ENCODE data around the gene LZTFL1.
A peak's percentile ranks its signal among the peaks of the same experiment; 100 is the strongest.

Gene LZTFL1, protein sequence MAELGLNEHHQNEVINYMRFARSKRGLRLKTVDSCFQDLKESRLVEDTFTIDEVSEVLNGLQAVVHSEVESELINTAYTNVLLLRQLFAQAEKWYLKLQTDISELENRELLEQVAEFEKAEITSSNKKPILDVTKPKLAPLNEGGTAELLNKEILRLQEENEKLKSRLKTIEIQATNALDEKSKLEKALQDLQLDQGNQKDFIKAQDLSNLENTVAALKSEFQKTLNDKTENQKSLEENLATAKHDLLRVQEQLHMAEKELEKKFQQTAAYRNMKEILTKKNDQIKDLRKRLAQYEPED

DNA sequence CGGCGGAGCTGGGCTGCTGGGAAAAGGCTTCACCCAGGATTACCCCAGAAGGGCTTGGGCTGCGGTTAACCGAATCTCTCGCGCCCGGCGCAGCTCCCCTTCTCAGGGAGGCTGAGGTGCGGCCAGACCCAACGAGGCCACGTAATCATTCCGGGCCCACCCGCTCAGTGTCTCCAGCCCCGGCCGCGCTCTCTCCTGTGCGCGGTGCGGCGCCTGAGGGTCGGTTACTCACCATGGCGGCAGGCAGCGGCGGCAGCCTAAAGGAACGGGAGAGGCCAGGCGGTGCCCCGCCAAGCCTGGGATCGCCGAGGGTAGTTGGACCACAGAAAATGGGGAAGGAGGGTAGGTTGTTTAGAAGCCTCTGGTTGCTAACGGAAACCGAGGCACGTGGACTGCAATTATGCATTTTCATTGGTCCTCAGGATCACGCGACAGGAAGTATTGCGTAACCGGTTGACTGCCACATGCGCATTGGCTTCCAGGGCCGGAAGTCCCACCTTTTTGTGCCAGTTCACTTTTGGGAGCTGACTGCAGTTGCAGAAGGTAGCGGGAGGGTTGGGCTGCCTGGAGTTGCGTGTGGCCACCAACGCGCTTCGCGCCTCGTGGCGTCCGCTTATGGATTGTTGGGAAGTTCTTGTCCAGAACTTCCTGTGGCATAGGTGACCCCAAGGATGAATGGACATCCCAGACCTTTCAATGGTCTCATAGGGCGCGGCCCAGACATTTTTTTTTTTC, at the start of gene LZTFL1:
Gene LZTFL1 (minus strand): TSS at position 363 of the 735 bp plus-strand sequence. CDS start 128 bp downstream, at position 235.
- DNase-seq (ENCODE audit: low read depth, low spot score): peak; percentile 77
- CTCF ChIA-PET: interaction anchor here (0.9 to 3.5 kb wide), 5 partner anchors 10 to 236 kb away, joined by 3 to 15 read pairs (median 5); no protein-coding TSS in a partner anchor
- TF ChIP-seq, protein P1, sequence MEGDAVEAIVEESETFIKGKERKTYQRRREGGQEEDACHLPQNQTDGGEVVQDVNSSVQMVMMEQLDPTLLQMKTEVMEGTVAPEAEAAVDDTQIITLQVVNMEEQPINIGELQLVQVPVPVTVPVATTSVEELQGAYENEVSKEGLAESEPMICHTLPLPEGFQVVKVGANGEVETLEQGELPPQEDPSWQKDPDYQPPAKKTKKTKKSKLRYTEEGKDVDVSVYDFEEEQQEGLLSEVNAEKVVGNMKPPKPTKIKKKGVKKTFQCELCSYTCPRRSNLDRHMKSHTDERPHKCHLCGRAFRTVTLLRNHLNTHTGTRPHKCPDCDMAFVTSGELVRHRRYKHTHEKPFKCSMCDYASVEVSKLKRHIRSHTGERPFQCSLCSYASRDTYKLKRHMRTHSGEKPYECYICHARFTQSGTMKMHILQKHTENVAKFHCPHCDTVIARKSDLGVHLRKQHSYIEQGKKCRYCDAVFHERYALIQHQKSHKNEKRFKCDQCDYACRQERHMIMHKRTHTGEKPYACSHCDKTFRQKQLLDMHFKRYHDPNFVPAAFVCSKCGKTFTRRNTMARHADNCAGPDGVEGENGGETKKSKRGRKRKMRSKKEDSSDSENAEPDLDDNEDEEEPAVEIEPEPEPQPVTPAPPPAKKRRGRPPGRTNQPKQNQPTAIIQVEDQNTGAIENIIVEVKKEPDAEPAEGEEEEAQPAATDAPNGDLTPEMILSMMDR (IDR thresholded peaks at IDR 0.05; ENCODE audit: insufficient read depth, low read length, missing control alignments): no peak
- POLR2A ChIA-PET: interaction anchor here (0.6 to 1.1 kb wide), 3 partner anchors 24 to 337 kb away, joined by 3 to 5 read pairs (median 3); no protein-coding TSS in a partner anchor
- H3K4me3 ChIP-seq (ENCODE audit: low read depth, low read length): peak within 1 kb of the TSS; percentile 87

DNA sequence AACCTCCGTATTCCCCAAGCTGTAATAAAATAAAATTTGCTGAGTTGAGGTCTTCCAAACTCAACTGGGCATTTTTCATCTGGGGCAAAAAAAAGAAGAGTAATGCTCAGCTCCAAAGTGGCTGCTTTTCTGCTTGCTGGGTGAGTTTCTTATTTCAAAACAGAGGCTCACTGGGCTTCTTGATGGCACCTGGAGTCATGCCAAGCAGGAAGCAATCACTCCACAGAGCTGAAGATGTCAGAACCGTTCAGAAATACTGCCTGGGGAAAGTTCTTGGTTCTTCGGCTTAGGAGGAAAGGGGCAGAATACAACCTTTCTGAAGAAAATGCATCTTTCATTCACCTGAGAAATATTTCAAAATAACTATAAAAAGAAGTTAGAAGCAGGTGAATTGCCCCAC, 48.5 kb upstream of the LZTFL1 start:
- TF ChIP-seq, protein P1 (IDR thresholded peaks at IDR 0.05; ENCODE audit: insufficient read depth, low read length, missing control alignments): no peak
- no peak for DNase-seq (ENCODE audit: low read depth, low spot score)
- POLR2A ChIA-PET: no interaction called here
- CTCF ChIA-PET: interaction anchor here (0.8 kb wide), 1 partner anchor 10 kb away, joined by 3 read pairs; no protein-coding TSS in a partner anchor
- no peak overlapping the region for H3K4me3 ChIP-seq (ENCODE audit: low read depth, low read length)

DNA sequence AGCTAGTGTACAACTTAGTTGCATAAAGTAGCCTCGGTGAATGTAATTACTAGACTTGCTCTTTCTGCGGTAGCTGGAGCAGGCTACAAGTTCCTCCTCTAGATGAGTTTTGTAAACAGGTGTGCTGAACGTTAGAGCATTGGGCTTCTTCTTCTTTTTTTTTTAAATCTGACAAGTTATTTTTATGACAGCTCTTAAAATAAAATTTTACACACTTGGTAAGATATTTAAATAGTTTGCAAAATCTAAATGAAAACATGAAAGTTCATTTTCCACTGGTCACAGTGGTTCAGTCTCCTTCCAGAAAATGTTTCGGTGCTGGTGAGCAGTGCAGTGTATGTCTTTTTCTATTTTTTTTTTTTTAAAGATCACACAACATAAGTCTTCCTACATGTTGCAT, 47.4 kb upstream of the LZTFL1 start:
- TF ChIP-seq, protein P1 (IDR thresholded peaks at IDR 0.05; ENCODE audit: insufficient read depth, low read length, missing control alignments): no peak
- POLR2A ChIA-PET: interaction anchor here (0.7 kb wide), 1 partner anchor 195 kb away, joined by 4 read pairs; no protein-coding TSS in a partner anchor
- CTCF ChIA-PET: interaction anchor here (0.7 kb wide), 1 partner anchor 655 kb away, joined by 3 read pairs; no protein-coding TSS in a partner anchor

DNA sequence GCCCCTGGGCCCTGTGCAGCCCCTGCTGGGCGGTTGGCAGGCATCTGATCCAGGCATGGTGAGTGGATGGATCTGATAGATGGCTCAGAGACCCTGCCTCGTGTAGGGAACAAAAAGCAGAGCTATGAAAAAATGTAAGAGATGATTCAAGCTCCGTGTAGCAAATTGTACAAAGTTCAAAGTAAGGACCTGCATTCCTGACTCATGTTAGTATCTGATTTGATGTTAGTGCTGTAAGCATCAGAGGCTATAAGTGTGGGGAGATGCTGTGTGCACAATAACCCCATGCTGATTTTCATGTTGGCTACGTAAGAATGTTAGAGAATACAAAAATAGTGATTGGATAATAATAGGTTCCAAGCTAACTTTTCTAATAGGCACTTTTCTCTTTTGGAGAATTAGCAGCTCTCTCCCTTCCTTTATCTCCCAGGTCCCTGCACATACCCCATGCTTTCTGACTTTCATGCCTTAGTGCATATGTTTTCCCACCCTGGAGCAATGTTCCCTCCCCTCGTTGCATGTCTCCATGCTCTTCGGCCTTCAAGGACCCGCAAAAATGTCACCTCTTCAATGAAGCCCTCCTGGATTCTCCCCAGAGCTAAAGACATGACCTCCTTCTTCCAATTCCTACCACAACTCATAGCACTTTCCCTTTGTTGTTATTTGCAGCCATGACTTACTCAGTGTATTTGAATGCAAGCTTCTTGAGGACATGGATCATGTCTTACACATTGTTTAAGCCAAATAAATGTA, 46.0 kb upstream of the LZTFL1 start:
- no peak for DNase-seq (ENCODE audit: low read depth, low spot score)
- TF ChIP-seq, protein P1 (IDR thresholded peaks at IDR 0.05; ENCODE audit: insufficient read depth, low read length, missing control alignments): no peak
- H3K4me3 ChIP-seq (ENCODE audit: low read depth, low read length): no peak overlapping the region
- ChIA-PET POLR2A (no interaction called here), CTCF (interaction anchor here (0.8 to 1.4 kb wide), 4 partner anchors 10 to 47 kb away, joined by 3 to 4 read pairs (median 4); no protein-coding TSS in a partner anchor)

More for the DNA sequence above, 47.4 kb upstream of the LZTFL1 start:
- H3K4me3 ChIP-seq (ENCODE audit: low read depth, low read length): no peak overlapping the region
- DNase-seq (ENCODE audit: low read depth, low spot score): no peak

DNA sequence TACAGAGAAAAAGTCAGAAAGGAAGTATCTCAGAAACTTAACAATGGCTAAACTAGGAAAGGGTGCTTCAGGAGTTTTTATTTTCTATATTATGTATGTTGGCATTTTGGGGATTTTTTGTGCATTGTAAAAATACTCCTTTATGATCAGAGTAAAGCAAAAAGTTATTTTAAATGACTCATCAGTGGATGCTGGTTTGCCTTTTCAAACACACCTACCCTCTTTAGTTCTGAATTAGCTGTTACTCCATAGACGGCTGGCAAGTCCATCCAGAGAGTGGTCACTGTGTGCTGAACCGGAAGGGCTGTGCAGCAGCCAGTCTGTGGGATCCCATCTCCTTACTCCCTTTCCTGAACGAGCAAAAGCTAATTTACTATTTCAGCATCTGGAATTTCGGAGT, 45.4 kb upstream of the LZTFL1 start:
- DNase-seq (ENCODE audit: low read depth, low spot score): no peak
- no peak overlapping the region for H3K4me3 ChIP-seq (ENCODE audit: low read depth, low read length)
- CTCF ChIA-PET: interaction anchor here (0.8 to 1.4 kb wide), 4 partner anchors 9 to 46 kb away, joined by 3 to 4 read pairs (median 4); no protein-coding TSS in a partner anchor
- POLR2A ChIA-PET: no interaction called here
- TF ChIP-seq, protein P1 (IDR thresholded peaks at IDR 0.05; ENCODE audit: insufficient read depth, low read length, missing control alignments): no peak
